BE2C (cell line): ENCODE measurements around the gene TERT.
"Not testable (repeated sequence)": the region's sequence is repeated elsewhere in the genome, so short reads cannot be mapped to it uniquely, and the experiment has no call there.

Source experiments
- DNase-seq: peaks from one replicate; pipeline ENCODE4 v3.0.0-alpha.2; 2020
- H3K27me3 ChIP-seq: fragments of 250-450 bp; sonication (Bioruptor Pico); 2 replicates; pipeline ENCODE4 v1.5.1; 2020; ENCODE audit warnings: mild to moderate bottlenecking
- H3K36me3 ChIP-seq: fragments of 250-450 bp; sonication (Bioruptor Pico); 2 replicates; pipeline ENCODE4 v1.5.1; 2020; ENCODE audit warnings: mild to moderate bottlenecking
- H3K4me1 ChIP-seq: fragments of 250-450 bp; sonication (Bioruptor Pico); 2 replicates; pipeline ENCODE4 v1.5.1; 2020
- H3K4me3 ChIP-seq: 2 replicates; pipeline ENCODE4 v1.5.1; 2011; ENCODE audit warnings: low read depth, low read length
- H3K9me3 ChIP-seq: fragments of 250-450 bp; sonication (Bioruptor Pico); 2 replicates; pipeline ENCODE4 v1.5.1; 2020
- CTCF ChIP-seq: IDR thresholded peaks from 2 replicates; pipeline ENCODE4 v1.5.1; 2012; ENCODE audit warnings: mild to moderate bottlenecking, low read depth, low read length

Gene TERT

GRCh38 chr5:1330847-1331831 is 36.3 kb upstream of the TERT start:
- no peaks in the 10 kb centered on the region for H3K4me1 ChIP-seq
- TF ChIP-seq CTCF, result no peak
- H3K36me3 ChIP-seq, result peaks cover 49% of the 10 kb centered on the region
- DNase-seq, result no peak
- H3K4me3 ChIP-seq, result no peak overlapping the region
- H3K27me3 ChIP-seq, result no peaks in the 10 kb centered on the region
- no peaks in the 10 kb centered on the region for H3K9me3 ChIP-seq

DNA sequence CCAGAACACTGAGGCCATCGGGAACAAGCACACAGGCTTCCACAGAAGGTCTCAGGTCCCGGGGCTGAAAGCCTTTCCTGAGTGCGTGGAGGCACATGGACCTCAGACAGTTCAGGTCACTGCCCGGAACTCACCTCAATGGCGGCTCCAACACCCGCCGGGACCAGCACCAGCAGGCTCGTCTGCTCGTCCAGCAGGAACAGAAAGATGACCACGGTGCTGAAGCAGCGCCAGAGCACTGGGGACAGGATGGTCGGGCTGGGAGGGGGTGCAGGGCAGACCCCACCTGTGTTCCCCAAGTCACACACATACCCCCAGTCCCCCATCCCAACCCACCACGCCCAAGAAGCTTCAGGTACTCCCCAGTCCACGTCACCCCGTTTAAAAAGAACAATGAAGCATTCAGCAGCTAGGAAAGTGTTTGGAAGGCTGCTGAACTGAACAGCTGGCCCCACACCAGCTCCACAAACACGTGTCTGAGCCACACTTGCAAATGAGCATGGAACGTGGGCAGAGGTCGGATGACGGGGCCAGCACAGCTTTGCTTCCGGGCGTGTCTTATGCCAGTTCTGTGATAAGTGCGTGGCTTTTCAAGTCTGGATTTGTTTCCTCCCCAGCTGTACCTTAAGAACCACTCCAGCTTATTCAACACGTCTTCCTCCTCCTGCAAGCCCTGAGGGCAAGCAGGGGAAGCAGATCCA is 35.4 kb upstream of the TERT start:
- no peak for DNase-seq
- H3K36me3 ChIP-seq, result peaks cover 46% of the 10 kb centered on the region
- H3K27me3 ChIP-seq, result no peaks in the 10 kb centered on the region
- TF ChIP-seq CTCF, result no peak
- no peak overlapping the region for H3K4me3 ChIP-seq
- no peaks in the 10 kb centered on the region for H3K9me3 ChIP-seq
- no peaks in the 10 kb centered on the region for H3K4me1 ChIP-seq

GRCh38 chr5:1329111-1329579 is 34.3 kb upstream of the TERT start:
- Histone ChIP-seq H3K36me3 (peaks cover 45% of the 10 kb centered on the region), H3K4me3 (no peak overlapping the region), H3K4me1 (no peaks in the 10 kb centered on the region), H3K27me3 (no peaks in the 10 kb centered on the region), H3K9me3 (no peaks in the 10 kb centered on the region)
- DNase-seq, result no peak
- TF ChIP-seq CTCF, result no peak

DNA sequence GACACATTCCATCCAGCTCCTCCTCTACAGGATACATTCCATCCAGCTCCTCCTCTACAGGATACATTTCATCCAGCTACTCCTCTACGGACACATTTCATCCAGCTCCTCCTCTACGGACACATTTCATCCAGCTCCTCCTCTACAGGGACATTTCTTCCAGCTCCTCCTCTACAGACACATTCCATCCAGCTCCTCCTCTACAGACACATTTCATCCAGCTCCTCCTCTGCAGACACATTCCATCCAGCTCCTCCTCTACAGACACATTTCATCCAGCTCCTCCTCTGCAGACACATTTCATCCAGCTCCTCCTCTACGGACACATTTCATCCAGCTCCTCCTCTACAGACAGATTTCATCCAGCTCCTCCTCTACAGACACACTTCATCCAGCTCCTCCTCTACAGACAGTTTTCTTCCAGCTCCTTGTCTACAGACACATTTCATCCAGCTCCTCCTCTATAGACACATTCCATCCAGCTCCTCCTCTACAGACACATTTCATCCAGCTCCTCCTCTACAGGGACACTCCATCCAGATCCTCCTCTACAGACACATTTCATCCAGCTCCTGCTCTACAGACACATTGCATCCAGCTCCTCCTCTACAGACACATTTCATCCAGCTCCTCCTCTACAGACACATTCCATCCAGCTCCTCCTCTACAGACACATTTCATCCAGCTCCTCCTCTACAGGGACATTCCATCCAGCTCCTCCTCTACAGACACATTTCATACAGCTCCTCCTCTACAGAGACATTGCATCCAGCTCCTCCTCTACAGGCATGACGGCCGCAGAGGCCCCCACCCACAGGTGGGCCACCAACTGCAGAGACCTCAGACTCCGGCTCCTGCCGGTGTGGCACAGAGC is 33.6 kb upstream of the TERT start:
- H3K4me3 ChIP-seq, DNase-seq, H3K27me3 ChIP-seq, H3K4me1 ChIP-seq, H3K9me3 ChIP-seq: not testable (repeated sequence)
- peaks cover 47% of the 10 kb centered on the region for H3K36me3 ChIP-seq

- H3K4me3 ChIP-seq, H3K9me3 ChIP-seq, DNase-seq, H3K27me3 ChIP-seq, H3K4me1 ChIP-seq: not testable (repeated sequence)
- H3K36me3 ChIP-seq, result peaks cover 44% of the 10 kb centered on the region
Measured at GRCh38 chr5:1326901-1327756, 32.3 kb upstream of the TERT start.

- H3K4me3 ChIP-seq, DNase-seq, H3K9me3 ChIP-seq, H3K27me3 ChIP-seq, H3K4me1 ChIP-seq: not testable (repeated sequence)
- peaks cover 43% of the 10 kb centered on the region for H3K36me3 ChIP-seq
Measured at GRCh38 chr5:1326532-1326875, 31.6 kb upstream of the TERT start.
